ENCODE data around the gene REEP5.

REEP5 gene

DNA sequence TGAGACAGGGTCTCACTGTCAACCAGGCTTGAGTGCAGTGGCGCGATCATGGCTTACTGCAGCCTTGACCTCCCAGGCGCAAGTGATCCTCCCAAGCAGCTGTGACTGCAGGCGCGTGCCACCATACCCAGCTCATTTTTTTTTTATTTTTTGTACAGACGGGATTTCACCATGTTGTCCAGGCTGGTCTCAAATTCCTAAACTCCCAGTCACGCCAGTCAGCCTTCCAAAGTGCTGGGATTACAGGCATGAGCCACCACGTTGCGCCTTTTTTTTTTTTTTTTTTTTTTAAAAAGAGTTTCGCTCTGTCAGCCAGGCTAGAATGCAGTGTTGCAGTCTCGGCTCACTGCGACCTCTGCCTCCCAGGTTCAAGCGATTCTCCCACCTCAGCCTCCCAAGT, 88.1 kb downstream of the REEP5 start:
- no peak for DNase-seq (ENCODE audit: low read depth)

GRCh38 chr5:112830378-112830777, 91.6 kb downstream of the REEP5 start:
- DNase-seq (ENCODE audit: low read depth) = no peak
